ENCODE data around the gene SSNA1. TPM values are rescaled to one million over a fixed set of nuclear protein-coding genes. Genes with fewer than 3 reads are reported as not detected.
A peak's percentile ranks its signal among the peaks of the same experiment; 100 is the strongest.

The SSNA1 gene
- total RNA-seq, 4 donors from 2014 or later: 37.3 to 73.9 (median 53.5) TPM

DNA sequence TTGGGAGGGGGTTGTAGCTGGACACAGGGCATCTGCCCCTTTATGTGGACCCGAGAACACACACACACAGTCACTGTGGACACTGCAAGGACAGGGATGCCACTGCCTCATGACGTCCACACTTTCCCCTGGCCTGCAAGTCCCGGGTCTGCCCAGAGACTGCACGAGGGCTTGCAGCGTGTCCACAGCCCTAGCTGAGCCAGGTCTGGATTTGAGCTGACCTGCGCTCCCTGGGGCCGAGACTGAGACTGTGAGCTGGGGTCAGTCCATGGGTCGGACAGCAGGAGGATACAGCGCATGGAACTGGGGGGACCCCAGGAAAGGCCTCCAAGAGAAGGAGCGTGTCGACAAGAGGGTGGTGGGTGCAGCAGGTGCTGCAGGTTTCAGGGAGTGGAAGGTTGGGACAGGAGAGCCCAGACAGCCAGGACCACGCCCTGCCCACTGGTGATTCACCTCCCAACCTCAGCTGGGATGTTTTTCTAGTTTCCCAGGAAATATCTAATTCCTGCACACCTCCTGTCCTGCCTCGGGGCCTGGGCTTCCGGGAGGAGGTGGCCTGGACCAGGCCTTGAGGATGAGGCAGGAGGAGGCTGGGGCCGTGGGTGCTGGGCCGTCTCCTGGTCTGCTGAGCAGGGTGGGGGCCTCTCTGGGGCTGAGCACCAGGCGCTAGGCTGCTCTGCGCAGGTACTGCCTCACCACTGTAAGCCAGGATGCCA is 38.0 kb downstream of the SSNA1 start:
- WGBS, 2 donors: 65 to 66% methylated on average over 12 to 18 of the region's 18 CpGs
- Histone ChIP-seq H3K36me3 (no peaks in the 10 kb centered on the region), H3K27me3 (peaks cover 0 to 51% of the 10 kb centered on the region in 2 donors), H3K4me1 (peaks cover 0 to 39% (median 21%) of the 10 kb centered on the region in 4 donors), H3K9me3 (no peaks in the 10 kb centered on the region), H3K4me3 (no peak overlapping the region), H3K27ac (peak overlapping the region in 1 of 4 donors; percentile 17)
- TF ChIP-seq EP300 (IDR thresholded peaks at IDR 0.05): no peak
- no peak for DNase-seq (ENCODE audit: low spot score in 2 of 2)

DNA sequence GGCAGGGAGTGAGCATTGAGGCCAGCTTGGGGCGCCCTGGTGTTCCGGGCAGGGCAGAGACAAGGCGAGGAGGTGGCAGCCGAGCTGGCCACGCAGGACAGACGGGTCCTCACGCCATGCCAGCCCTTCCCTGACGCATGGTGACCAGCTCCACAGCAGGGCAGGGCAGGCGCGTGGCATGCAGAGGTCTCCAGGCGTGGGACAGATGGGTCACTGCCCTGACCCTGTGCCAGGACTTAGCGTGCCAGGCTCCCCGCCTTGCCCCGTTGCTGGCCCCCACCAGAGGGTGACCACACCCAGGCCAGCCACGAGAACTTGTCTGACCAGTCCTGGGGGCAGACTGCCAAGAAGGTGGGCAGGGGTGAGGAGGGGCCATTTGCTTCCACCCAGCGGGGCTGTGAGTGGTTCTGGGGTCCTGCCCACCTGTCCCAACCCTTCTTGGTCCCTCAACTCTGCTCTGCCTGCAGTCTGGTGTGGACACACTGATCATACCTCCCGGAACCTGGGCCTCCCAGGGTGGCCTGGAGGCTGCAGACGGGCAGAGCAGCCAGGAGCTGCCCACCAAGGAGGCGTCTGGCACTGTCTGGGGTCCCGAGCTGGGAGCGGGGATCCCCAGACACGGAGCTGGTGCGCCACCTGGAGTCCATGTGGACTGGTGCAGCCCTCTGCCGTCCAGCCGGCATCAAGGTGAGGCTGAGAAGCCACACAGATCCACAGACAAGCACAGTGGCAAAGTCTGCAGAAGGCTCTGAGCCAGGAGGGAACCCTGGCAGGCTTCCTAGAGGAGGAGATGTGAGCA is 38.8 kb downstream of the SSNA1 start, which contains the start of gene RNF224:
TSS of gene RNF224 (plus strand) at position 449 of the 799 bp plus-strand sequence. CDS start 834 bp downstream, outside the sequence.
- no peaks in the 10 kb centered on the region for H3K36me3 ChIP-seq
- 3 to 28% methylated on average over 5 to 21 of the region's 25 CpGs for WGBS, 2 donors
- TF ChIP-seq POLR2A (IDR thresholded peaks at IDR 0.05) (no peak), EP300 (IDR thresholded peaks at IDR 0.05) (no peak)
- TF ChIP-seq, protein P1, sequence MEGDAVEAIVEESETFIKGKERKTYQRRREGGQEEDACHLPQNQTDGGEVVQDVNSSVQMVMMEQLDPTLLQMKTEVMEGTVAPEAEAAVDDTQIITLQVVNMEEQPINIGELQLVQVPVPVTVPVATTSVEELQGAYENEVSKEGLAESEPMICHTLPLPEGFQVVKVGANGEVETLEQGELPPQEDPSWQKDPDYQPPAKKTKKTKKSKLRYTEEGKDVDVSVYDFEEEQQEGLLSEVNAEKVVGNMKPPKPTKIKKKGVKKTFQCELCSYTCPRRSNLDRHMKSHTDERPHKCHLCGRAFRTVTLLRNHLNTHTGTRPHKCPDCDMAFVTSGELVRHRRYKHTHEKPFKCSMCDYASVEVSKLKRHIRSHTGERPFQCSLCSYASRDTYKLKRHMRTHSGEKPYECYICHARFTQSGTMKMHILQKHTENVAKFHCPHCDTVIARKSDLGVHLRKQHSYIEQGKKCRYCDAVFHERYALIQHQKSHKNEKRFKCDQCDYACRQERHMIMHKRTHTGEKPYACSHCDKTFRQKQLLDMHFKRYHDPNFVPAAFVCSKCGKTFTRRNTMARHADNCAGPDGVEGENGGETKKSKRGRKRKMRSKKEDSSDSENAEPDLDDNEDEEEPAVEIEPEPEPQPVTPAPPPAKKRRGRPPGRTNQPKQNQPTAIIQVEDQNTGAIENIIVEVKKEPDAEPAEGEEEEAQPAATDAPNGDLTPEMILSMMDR (IDR thresholded peaks at IDR 0.05): peak; percentile 81 to 92 (median 85)
- H3K27ac ChIP-seq: peak within 1 kb of the TSS in 2 of 4 donors; percentile 17 to 54
- peaks cover 0 to 59% of the 10 kb centered on the region in 2 donors for H3K27me3 ChIP-seq
- peak; percentile 45 to 61 for DNase-seq (ENCODE audit: low spot score in 2 of 2)
- H3K4me1 ChIP-seq: peaks cover 0 to 35% (median 19%) of the 10 kb centered on the region in 4 donors
- no peaks in the 10 kb centered on the region for H3K9me3 ChIP-seq
- no peak within 1 kb of the TSS for H3K4me3 ChIP-seq

DNA sequence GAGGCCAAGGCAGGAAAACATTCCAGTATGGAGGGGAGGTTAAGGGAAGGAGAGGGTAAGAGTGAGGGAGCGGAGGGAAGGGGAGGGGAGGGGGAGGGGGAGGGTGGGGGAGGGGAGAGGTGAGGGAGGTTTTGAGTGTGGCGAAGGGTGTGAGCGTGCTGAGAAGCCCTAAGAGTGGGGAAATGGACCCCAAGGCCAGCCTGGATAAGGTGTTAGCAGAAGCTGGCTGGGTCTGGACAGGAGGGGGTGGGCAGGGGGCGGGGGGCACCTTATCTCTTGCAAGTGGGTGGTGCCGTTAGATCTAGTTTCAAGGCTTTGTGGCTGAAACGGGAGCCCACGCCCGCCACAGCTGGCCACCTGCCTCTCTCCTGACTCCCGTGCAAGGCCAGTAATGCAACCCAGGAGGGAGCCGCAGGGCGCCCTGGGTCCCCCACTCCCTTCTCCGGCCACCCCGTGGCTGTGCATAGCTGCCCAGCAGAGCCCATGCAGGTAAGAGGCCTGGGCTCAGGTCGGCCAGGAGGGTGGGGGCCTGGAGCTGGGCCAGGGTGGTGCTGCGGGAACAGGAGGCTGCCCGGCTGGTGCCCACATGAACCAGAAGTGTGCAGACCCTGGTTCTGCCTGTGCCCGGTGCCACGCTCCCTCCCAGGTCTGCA is 39.5 kb downstream of the SSNA1 start:
- no peak for TF ChIP-seq EP300 (IDR thresholded peaks at IDR 0.05)
- no peak for TF ChIP-seq POLR2A (IDR thresholded peaks at IDR 0.05)
- TF ChIP-seq, protein P1 (IDR thresholded peaks at IDR 0.05): no peak
- peaks cover 0 to 66% of the 10 kb centered on the region in 2 donors for H3K27me3 ChIP-seq
- no peak overlapping the region for H3K4me3 ChIP-seq
- DNase-seq (ENCODE audit: low spot score in 2 of 2): no peak
- H3K36me3 ChIP-seq: no peaks in the 10 kb centered on the region
- WGBS, 2 donors: 34 to 41% methylated on average over 12 to 15 of the region's 18 CpGs
- no peak overlapping the region for H3K27ac ChIP-seq
- no peaks in the 10 kb centered on the region for H3K9me3 ChIP-seq
- peaks cover 0 to 28% (median 12%) of the 10 kb centered on the region in 4 donors for H3K4me1 ChIP-seq

DNA sequence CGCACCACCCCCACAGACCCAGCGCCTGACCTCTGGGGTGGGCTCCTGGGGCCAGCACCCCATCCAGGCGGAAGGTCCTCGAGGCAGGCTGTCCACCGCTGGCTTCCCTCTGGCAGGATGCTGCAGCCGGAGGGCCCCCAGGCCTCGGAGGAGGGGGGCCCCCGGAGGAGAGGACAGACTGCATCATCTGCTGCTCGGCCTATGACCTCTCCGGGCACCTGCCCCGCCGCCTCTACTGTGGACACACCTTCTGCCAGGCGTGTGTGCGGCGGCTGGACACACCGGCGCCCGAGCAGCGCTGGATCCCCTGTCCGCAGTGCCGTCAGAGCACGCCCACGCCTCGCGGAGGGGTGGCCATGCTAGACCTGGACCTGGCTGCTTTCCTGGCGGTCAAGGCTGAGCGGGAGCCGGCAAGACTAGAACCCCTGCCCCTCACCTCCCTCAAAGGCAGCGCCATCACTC is 40.1 kb downstream of the SSNA1 start:
- H3K4me1 ChIP-seq: peaks cover 0 to 26% (median 11%) of the 10 kb centered on the region in 4 donors
- peaks cover 0 to 72% of the 10 kb centered on the region in 2 donors for H3K27me3 ChIP-seq
- H3K36me3 ChIP-seq: no peaks in the 10 kb centered on the region
- TF ChIP-seq EP300 (IDR thresholded peaks at IDR 0.05) (no peak), POLR2A (IDR thresholded peaks at IDR 0.05) (no peak)
- TF ChIP-seq, protein P1 (IDR thresholded peaks at IDR 0.05): no peak
- 58 to 75% methylated on average over 16 to 27 of the region's 29 CpGs for WGBS, 2 donors
- H3K27ac ChIP-seq: no peak overlapping the region
- H3K4me3 ChIP-seq: no peak overlapping the region
- H3K9me3 ChIP-seq: no peaks in the 10 kb centered on the region
- no peak for DNase-seq (ENCODE audit: low spot score in 2 of 2)

Data from tibial nerve (tissue), 4 donors.